ENCODE data around the gene PRKAG3. TPM values are rescaled to one million over a fixed set of nuclear protein-coding genes. Genes with fewer than 3 reads are reported as not detected.

PRKAG3 gene
- total and polyA plus RNA-seq, 4 donors: 0.08 TPM; not detected in 3

GRCh38 chr2:218781691-218782527 lies 49.7 kb downstream of the PRKAG3 start, which contains the start of gene CYP27A1:
Gene CYP27A1 (plus strand): TSS chr2:218782147. CDS start chr2:218782183, 36 bp downstream.
- no peaks in the 10 kb centered on the region for H3K27me3 ChIP-seq (ENCODE audit: control insufficient read depth in 4 of 4, insufficient read depth in 4 of 4, low read length in 3 of 4)

DNA sequence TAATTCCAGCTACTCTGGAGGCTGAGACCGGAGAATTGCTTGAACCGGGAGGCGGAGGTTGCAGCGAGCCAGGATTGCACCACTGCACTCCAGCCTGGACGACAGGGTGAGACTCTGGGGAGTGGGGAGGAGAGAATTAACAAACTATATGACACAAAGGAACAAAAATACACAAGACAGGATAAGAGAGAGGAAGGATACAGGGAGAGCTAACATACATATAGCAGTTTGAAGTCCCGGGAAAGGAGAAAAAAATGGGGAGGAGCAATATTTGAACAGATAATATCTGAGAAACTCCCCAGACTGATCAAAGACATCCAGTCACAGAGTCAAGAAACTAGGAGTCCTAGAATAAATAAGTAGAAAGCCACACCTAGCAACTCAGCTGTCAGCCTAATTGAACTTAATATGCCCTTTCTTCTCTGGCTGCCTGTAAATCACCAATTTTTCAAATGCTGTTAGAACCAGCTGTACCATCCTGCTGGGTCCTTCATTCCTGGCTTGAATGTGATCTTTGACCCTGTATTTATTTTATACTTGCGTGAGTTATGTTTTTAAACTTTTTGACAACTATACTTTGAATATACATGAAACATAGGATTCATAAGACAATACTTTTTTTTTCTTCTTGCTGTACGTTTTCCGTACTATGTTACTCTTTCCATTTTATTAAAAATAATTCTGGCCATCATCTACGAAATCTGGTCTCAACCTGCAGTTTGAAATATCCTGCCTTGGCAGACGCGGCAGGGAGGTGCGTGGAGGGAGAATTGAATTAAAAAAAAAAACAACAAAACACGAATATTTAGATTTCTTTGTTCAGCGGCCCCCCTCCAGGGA lies 50.5 kb downstream of the PRKAG3 start:
- DNase-seq (ENCODE audit: low spot score): no peak
- 19% methylated on average over 15 of the region's 15 CpGs for WGBS
- Histone ChIP-seq H3K4me1 (ENCODE audit: control insufficient read depth in 4 of 4, insufficient read depth in 4 of 4, low read length in 3 of 4) (peaks cover 3 to 36% (median 23%) of the 10 kb centered on the region in 4 donors), H3K27me3 (ENCODE audit: control insufficient read depth in 4 of 4, insufficient read depth in 4 of 4, low read length in 3 of 4) (no peaks in the 10 kb centered on the region), H3K27ac (ENCODE audit: low read depth in 1 of 2, low read length in 2 of 2) (peak overlapping the region; percentile 88 to 95), H3K9ac (ENCODE audit: low read depth in 1 of 2, low read length in 2 of 2) (peak overlapping the region; percentile 80 to 85), H3K36me3 (ENCODE audit: control insufficient read depth in 4 of 4, insufficient read depth in 3 of 4, low read depth in 1 of 4, low read length in 3 of 4) (no peaks in the 10 kb centered on the region), H3K4me3 (ENCODE audit: low read depth in 1 of 3, low read length in 3 of 3) (peak overlapping the region; percentile 53 to 86 (median 65)), H3K9me3 (ENCODE audit: control insufficient read depth in 4 of 4, low read length in 3 of 4) (peaks cover 0 to 3% (median 0%) of the 10 kb centered on the region in 4 donors)
- TF ChIP-seq RXRA (IDR thresholded peaks at IDR 0.05) (peak in 1 of 2 donors; percentile 63), TAF1 (conservative IDR thresholded peaks at IDR 0.05) (peak; percentile 11), HNF4A (conservative IDR thresholded peaks at IDR 0.05) (peak in 1 of 2 donors; percentile 54), EGR1 (IDR thresholded peaks at IDR 0.05; ENCODE audit: low read depth in 2 of 2) (no peak), FOXA2 (IDR thresholded peaks at IDR 0.05) (peak; percentile 9), RAD21 (IDR thresholded peaks at IDR 0.05) (no peak)

More at GRCh38 chr2:218781691-218782527, 49.7 kb downstream of the PRKAG3 start, which contains the start of gene CYP27A1:
- Histone ChIP-seq H3K36me3 (ENCODE audit: control insufficient read depth in 4 of 4, insufficient read depth in 3 of 4, low read depth in 1 of 4, low read length in 3 of 4) (no peaks in the 10 kb centered on the region), H3K4me1 (ENCODE audit: control insufficient read depth in 4 of 4, insufficient read depth in 4 of 4, low read length in 3 of 4) (peaks cover 5 to 39% (median 28%) of the 10 kb centered on the region in 4 donors), H3K4me3 (ENCODE audit: low read depth in 1 of 3, low read length in 3 of 3) (peak within 1 kb of the TSS; percentile 65 to 86 (median 81)), H3K9me3 (ENCODE audit: control insufficient read depth in 4 of 4, low read length in 3 of 4) (no peaks in the 10 kb centered on the region), H3K27ac (ENCODE audit: low read depth in 1 of 2, low read length in 2 of 2) (peak within 1 kb of the TSS; percentile 88 to 95), H3K9ac (ENCODE audit: low read depth in 1 of 2, low read length in 2 of 2) (peak within 1 kb of the TSS; percentile 80 to 99)
- TF ChIP-seq FOXA2 (IDR thresholded peaks at IDR 0.05): no peak
- TF ChIP-seq SP1 (IDR thresholded peaks at IDR 0.05): peak; percentile 74
- TF ChIP-seq, protein P1, sequence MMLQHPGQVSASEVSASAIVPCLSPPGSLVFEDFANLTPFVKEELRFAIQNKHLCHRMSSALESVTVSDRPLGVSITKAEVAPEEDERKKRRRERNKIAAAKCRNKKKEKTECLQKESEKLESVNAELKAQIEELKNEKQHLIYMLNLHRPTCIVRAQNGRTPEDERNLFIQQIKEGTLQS (IDR thresholded peaks at IDR 0.05): no peak
- peak in 1 of 2 donors; percentile 39 for TF ChIP-seq RAD21 (IDR thresholded peaks at IDR 0.05)
- TF ChIP-seq GABPA (IDR thresholded peaks at IDR 0.05 in 1 of 2, conservative IDR thresholded peaks at IDR 0.05 in 1 of 2): no peak
- TF ChIP-seq EGR1 (IDR thresholded peaks at IDR 0.05; ENCODE audit: low read depth in 2 of 2): no peak
- peak; percentile 4 for TF ChIP-seq HNF4G (IDR thresholded peaks at IDR 0.05)
- peak; percentile 85 for TF ChIP-seq REST (IDR thresholded peaks at IDR 0.05)
- TF ChIP-seq YY1 (IDR thresholded peaks at IDR 0.05): peak; percentile 91
- peak; percentile 73 to 78 for TF ChIP-seq RXRA (IDR thresholded peaks at IDR 0.05)
- peak; percentile 77 for TF ChIP-seq HNF4A (conservative IDR thresholded peaks at IDR 0.05)
- TF ChIP-seq TAF1 (conservative IDR thresholded peaks at IDR 0.05): peak; percentile 50
- DNase-seq (ENCODE audit: low spot score): peak; percentile 73
- WGBS: under 1% methylated on average over 76 of the region's 76 CpGs
